ENCODE data around the gene CHURC1.

Gene CHURC1

DNA sequence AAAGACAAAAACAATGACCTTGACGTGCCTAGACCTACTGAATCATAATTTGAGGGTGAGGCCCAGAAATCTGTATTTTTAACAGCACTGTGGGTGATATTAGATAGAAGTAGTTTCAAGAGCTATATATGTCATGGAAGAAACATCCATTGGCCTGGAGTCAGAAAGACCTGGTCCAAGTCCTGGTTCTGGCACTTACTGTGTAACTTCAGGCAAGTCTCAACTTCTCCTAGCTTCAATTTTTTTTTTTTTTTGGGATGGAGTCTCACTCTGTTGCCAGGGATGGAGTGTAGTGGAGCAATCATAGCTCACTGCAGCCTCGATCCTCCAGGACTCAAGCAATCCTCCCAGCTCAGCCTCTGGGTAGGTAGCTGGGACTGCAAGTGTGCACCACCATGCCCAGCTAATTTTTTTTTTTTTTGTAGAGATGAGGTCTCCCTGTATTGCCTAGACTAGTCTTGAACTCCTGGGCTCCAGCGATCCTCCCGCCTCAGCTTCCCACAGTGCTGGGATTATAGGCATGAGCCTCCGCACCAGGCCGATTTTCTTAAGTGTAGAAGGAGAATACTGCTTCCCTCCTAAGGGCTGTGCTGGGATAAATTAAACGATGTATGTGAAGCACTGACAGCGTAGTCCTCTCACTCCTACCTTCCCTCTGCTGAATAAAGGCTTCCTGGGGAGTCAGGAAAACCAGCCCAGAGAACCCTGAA lies 42.6 kb downstream of the CHURC1 start:
- WGBS, 2 experiments (ENCODE audit: insufficient coverage in 2 of 2) = 91 to 92% methylated on average over 6 to 7 of the region's 8 CpGs
- Histone ChIP-seq H3K4me1 (ENCODE audit: control insufficient read depth, insufficient read depth, low read length, poor library complexity, severe bottlenecking) (peaks cover 4% of the 10 kb centered on the region), H3K36me3 (ENCODE audit: control insufficient read depth, insufficient read depth, low read length) (peaks cover 6% of the 10 kb centered on the region), H3K9me3 (ENCODE audit: control insufficient read depth, low read length) (no peaks in the 10 kb centered on the region), H3K4me3 (ENCODE audit: extremely low read depth, insufficient read depth, low read length, poor library complexity, severe bottlenecking) (no peak overlapping the region), H3K27ac (ENCODE audit: low read depth, low read length, severe bottlenecking) (no peak overlapping the region)

DNA sequence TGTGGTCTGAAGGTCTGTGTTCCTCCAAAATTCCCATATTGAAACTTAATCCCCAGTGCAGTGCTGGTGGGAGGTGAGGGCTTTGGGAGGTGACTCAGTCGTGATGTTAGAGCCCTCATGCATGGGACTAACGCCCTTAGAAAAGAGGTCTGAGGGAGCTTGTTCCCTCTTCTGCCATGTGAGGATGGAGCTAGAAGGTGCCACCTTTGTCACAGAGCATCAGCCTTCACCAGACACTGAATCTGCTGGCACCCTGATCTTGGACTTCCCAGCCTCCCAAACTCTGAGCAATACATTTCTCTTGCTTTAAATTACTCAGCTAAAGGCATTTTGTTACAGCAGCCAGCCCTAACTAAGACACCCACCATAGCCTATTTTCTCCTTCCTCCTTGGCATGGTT lies 43.9 kb downstream of the CHURC1 start:
- H3K4me1 ChIP-seq (ENCODE audit: control insufficient read depth, insufficient read depth, low read length, poor library complexity, severe bottlenecking) = peaks cover 4% of the 10 kb centered on the region
- no peaks in the 10 kb centered on the region for H3K9me3 ChIP-seq (ENCODE audit: control insufficient read depth, low read length)
- H3K4me3 ChIP-seq (ENCODE audit: extremely low read depth, insufficient read depth, low read length, poor library complexity, severe bottlenecking) = no peak overlapping the region
- WGBS, 2 experiments (ENCODE audit: insufficient coverage in 2 of 2) = 80% methylated on average over 1 to 2 of the region's 2 CpGs
- no peak overlapping the region for H3K27ac ChIP-seq (ENCODE audit: low read depth, low read length, severe bottlenecking)
- peaks cover 3% of the 10 kb centered on the region for H3K36me3 ChIP-seq (ENCODE audit: control insufficient read depth, insufficient read depth, low read length)

DNA sequence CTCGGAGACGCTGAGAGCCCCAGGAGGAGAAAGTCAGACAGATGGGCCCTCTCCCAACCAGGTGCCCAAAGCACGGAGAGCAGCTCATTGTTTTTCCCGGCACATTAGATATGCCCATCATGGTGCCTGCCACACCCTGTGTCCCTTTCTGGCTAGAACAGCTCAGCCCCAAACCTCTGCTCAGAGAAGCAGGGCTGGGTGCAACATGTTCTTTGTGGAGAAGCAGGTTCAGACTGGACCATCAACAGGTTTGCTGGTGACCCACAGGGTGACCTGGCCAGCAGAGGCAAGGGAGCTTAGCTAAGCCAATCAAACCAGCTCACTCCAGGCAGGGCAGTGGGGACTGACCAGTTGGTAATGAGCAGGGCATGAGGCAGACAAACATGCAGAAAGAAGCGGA lies 44.5 kb downstream of the CHURC1 start:
- 87 to 90% methylated on average over 5 of the region's 5 CpGs for WGBS, 2 experiments (ENCODE audit: insufficient coverage in 2 of 2)
- peaks cover 3% of the 10 kb centered on the region for H3K36me3 ChIP-seq (ENCODE audit: control insufficient read depth, insufficient read depth, low read length)
- no peak overlapping the region for H3K27ac ChIP-seq (ENCODE audit: low read depth, low read length, severe bottlenecking)
- H3K4me3 ChIP-seq (ENCODE audit: extremely low read depth, insufficient read depth, low read length, poor library complexity, severe bottlenecking) = no peak overlapping the region
- H3K4me1 ChIP-seq (ENCODE audit: control insufficient read depth, insufficient read depth, low read length, poor library complexity, severe bottlenecking) = peaks cover 4% of the 10 kb centered on the region
- no peaks in the 10 kb centered on the region for H3K9me3 ChIP-seq (ENCODE audit: control insufficient read depth, low read length)

DNA sequence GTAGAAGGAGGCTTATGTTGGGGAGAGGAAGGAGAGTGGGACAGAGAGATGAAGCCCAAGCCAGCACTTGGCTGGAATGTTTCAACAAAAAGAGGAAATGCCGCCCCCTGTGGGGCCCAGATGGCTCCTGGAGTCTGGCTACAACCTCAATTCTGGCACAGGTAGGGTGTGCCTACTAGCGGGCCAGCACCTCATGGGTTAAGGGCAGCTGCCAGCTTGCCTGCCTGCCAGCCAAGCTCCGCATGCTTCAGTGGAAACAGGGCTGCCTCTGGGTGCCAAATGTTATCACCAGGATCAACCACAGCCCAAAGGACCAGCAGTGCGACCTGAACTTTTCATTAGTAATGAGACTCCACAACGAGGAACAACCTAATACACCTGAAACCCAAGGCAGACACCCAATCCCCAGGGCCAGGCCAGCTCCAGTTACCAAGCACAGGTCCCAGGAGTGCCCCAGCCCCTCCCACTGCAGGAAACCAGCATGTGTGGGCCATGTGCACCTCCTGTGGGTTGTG lies 46.6 kb downstream of the CHURC1 start:
- 76 to 100% methylated on average over 1 to 3 of the region's 5 CpGs for WGBS, 2 experiments (ENCODE audit: insufficient coverage in 2 of 2)

DNA sequence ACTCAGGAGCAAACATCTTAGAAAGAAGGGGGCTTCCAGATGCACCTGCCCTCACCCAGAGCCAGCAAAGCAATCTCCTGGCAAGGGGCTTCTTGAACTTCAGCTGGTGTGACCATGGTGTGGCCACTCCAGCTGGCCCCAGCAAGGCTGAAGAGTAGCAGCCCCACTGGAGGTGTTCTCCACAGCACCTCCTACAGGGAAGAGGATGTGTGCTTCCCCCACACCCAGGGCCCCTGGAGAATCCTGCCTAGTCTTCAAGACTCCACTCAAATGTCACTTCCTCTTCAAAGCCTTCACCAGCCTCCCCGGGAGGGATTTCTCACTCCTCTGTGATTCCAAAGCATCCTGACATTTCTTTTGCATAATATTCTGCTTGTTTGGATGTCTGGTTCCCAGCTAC lies 49.4 kb downstream of the CHURC1 start:
- Histone ChIP-seq H3K36me3 (ENCODE audit: control insufficient read depth, insufficient read depth, low read length) (peaks cover 3% of the 10 kb centered on the region), H3K9me3 (ENCODE audit: control insufficient read depth, low read length) (no peaks in the 10 kb centered on the region), H3K27ac (ENCODE audit: low read depth, low read length, severe bottlenecking) (no peak overlapping the region), H3K4me1 (ENCODE audit: control insufficient read depth, insufficient read depth, low read length, poor library complexity, severe bottlenecking) (peaks cover 9% of the 10 kb centered on the region), H3K4me3 (ENCODE audit: extremely low read depth, insufficient read depth, low read length, poor library complexity, severe bottlenecking) (no peak overlapping the region)
- whole genome bisulfite sequencing, 2 experiments (ENCODE audit: insufficient coverage in 2 of 2) = 83% methylated on average over 1 of the region's 1 CpG; no CpG with 5 or more reads in 1 of the 2 experiments

More for the DNA sequence above, 46.6 kb downstream of the CHURC1 start:
- H3K36me3 ChIP-seq (ENCODE audit: control insufficient read depth, insufficient read depth, low read length) = peaks cover 3% of the 10 kb centered on the region
- H3K4me3 ChIP-seq (ENCODE audit: extremely low read depth, insufficient read depth, low read length, poor library complexity, severe bottlenecking) = no peak overlapping the region
- H3K27ac ChIP-seq (ENCODE audit: low read depth, low read length, severe bottlenecking) = no peak overlapping the region
- H3K4me1 ChIP-seq (ENCODE audit: control insufficient read depth, insufficient read depth, low read length, poor library complexity, severe bottlenecking) = peaks cover 4% of the 10 kb centered on the region
- H3K9me3 ChIP-seq (ENCODE audit: control insufficient read depth, low read length) = no peaks in the 10 kb centered on the region

DNA sequence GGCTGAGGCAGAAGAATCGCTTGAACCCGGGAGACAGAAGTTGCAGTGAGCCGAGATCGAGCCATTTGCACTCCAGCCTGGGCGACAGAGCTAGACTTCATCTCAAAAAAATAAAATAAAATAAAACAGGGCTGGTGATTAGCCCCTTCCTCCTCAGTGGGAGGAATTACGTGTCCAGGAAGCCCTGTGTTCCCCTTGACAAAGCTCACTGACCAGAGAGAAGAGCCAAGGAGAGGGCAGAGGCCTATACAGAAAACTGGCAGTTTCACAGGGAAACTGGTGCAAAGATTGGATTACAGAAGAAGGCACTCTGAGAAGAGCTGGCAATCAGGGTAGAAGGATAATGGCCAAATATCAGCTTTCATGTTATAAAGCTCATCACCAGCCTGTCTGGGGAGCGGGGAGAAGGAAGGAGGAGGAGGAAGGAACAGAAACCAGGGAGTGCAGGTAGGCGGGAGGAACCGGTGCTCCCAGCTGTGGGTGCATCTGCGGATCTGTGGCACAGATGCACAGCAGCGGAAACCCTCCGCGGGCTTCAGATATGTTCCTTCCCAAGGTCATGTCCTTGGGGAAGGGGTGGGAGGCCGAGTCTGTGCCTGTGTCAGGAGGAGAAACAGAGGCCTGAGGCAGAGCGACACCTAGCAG lies 51.2 kb downstream of the CHURC1 start:
- 91 to 92% methylated on average over 11 to 14 of the region's 15 CpGs for WGBS, 2 experiments (ENCODE audit: insufficient coverage in 2 of 2)
- H3K4me1 ChIP-seq (ENCODE audit: control insufficient read depth, insufficient read depth, low read length, poor library complexity, severe bottlenecking) = peaks cover 13% of the 10 kb centered on the region
- H3K36me3 ChIP-seq (ENCODE audit: control insufficient read depth, insufficient read depth, low read length) = no peaks in the 10 kb centered on the region
- H3K4me3 ChIP-seq (ENCODE audit: extremely low read depth, insufficient read depth, low read length, poor library complexity, severe bottlenecking) = no peak overlapping the region
- H3K27ac ChIP-seq (ENCODE audit: low read depth, low read length, severe bottlenecking) = no peak overlapping the region
- H3K9me3 ChIP-seq (ENCODE audit: control insufficient read depth, low read length) = no peaks in the 10 kb centered on the region

DNA sequence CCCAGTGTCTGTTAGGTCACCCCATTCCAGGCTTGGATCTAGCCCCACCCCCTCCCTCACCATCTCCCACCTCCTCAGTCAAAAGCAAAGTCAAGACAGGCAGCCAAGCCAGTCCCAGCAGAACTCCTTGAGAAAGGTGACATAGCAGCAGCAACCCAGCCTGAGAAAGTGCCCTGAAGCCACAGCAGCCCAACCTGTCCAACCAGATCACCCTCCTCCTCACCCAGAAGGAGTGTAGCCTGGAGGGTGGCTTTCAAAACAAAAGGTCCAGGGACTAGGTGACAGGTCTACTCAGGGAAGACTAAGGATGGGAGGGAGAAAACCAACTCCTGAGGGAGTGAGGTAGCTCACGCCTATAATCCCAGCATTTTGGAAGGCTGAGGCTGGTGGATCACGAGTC lies 52.7 kb downstream of the CHURC1 start:
- Histone ChIP-seq H3K4me3 (ENCODE audit: extremely low read depth, insufficient read depth, low read length, poor library complexity, severe bottlenecking) (no peak overlapping the region), H3K4me1 (ENCODE audit: control insufficient read depth, insufficient read depth, low read length, poor library complexity, severe bottlenecking) (peaks cover 18% of the 10 kb centered on the region), H3K36me3 (ENCODE audit: control insufficient read depth, insufficient read depth, low read length) (no peaks in the 10 kb centered on the region), H3K27ac (ENCODE audit: low read depth, low read length, severe bottlenecking) (no peak overlapping the region), H3K9me3 (ENCODE audit: control insufficient read depth, low read length) (no peaks in the 10 kb centered on the region)
- 60% methylated on average over 2 of the region's 2 CpGs; no CpG with 5 or more reads in 1 of the 2 experiments for WGBS, 2 experiments (ENCODE audit: insufficient coverage in 2 of 2)

DNA sequence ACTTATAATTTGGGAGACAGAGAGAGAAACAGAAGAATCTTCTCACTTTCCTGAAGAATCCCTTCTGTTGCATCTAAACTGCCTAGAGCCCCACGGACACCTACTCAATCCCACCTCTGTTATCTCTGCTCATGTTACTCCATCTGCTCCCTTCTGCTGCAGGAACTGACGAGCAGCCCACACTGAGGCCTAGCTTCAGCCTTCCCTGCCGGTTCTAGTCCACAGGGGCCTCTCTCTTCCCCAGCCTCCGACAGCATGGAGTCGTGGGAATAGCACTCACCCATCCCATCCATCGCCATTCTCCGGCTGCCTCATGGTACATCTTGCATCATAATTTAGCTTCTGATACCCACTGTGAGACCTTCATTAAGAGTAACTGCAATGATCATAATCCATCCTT lies 53.9 kb downstream of the CHURC1 start:
- no peaks in the 10 kb centered on the region for H3K9me3 ChIP-seq (ENCODE audit: control insufficient read depth, low read length)
- no peaks in the 10 kb centered on the region for H3K36me3 ChIP-seq (ENCODE audit: control insufficient read depth, insufficient read depth, low read length)
- no peak overlapping the region for H3K4me3 ChIP-seq (ENCODE audit: extremely low read depth, insufficient read depth, low read length, poor library complexity, severe bottlenecking)
- H3K4me1 ChIP-seq (ENCODE audit: control insufficient read depth, insufficient read depth, low read length, poor library complexity, severe bottlenecking) = peaks cover 18% of the 10 kb centered on the region
- no peak overlapping the region for H3K27ac ChIP-seq (ENCODE audit: low read depth, low read length, severe bottlenecking)
- WGBS, 2 experiments (ENCODE audit: insufficient coverage in 2 of 2) = 77% methylated on average over 7 of the region's 7 CpGs

DNA sequence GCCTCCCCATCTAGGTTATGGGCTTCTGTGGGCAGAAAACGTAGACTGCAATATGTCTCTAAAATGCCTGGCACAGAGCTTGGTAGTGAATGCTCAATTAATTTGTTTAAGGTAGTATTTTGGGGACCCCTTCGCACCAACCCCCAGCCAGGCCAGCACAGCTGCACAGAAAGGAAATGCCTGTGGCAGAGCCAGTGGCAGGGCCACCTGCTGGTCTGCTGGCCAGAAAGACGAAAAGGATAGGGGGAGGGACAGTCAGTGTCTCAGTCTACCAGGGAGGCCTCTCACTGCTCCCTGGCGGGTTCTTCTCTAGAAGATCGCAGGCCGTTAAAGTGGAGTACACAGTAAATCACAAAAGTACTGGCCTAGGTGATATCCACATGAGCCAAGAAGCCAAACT lies 54.4 kb downstream of the CHURC1 start:
- H3K4me3 ChIP-seq (ENCODE audit: extremely low read depth, insufficient read depth, low read length, poor library complexity, severe bottlenecking) = no peak overlapping the region
- no peaks in the 10 kb centered on the region for H3K36me3 ChIP-seq (ENCODE audit: control insufficient read depth, insufficient read depth, low read length)
- no peaks in the 10 kb centered on the region for H3K9me3 ChIP-seq (ENCODE audit: control insufficient read depth, low read length)
- 54 to 57% methylated on average over 3 to 4 of the region's 6 CpGs for WGBS, 2 experiments (ENCODE audit: insufficient coverage in 2 of 2)
- H3K4me1 ChIP-seq (ENCODE audit: control insufficient read depth, insufficient read depth, low read length, poor library complexity, severe bottlenecking) = peaks cover 18% of the 10 kb centered on the region
- H3K27ac ChIP-seq (ENCODE audit: low read depth, low read length, severe bottlenecking) = no peak overlapping the region

DNA sequence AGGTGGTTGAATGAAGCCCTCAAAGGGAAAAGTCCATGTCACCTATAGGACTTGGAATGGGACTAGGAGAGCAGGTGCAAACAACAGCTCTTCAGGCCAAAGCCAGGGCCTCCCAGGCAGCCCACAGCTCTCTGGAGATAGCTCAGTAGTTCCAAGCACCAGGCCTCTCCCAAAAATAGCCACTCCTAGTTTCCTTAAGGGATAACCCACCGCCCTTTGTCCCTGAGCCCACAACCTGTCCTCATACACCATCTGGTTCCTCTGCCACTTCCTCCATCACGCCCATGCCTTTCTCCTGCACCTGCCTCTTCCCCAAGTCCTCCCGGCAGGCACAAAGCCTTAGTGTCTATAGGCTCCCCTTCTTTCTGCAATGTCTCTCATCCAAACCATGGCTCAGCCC lies 55.8 kb downstream of the CHURC1 start:
- Histone ChIP-seq H3K4me3 (ENCODE audit: extremely low read depth, insufficient read depth, low read length, poor library complexity, severe bottlenecking) (no peak overlapping the region), H3K9me3 (ENCODE audit: control insufficient read depth, low read length) (no peaks in the 10 kb centered on the region)
- 89 to 96% methylated on average over 3 of the region's 3 CpGs for WGBS, 2 experiments (ENCODE audit: insufficient coverage in 2 of 2)

More for the DNA sequence above, 55.8 kb downstream of the CHURC1 start:
- no peak overlapping the region for H3K27ac ChIP-seq (ENCODE audit: low read depth, low read length, severe bottlenecking)
- no peaks in the 10 kb centered on the region for H3K36me3 ChIP-seq (ENCODE audit: control insufficient read depth, insufficient read depth, low read length)
- H3K4me1 ChIP-seq (ENCODE audit: control insufficient read depth, insufficient read depth, low read length, poor library complexity, severe bottlenecking) = peaks cover 18% of the 10 kb centered on the region
